Osteocyte (in vitro differentiated cells): ENCODE data around the gene ECHS1. TPM values are rescaled to one million over a fixed set of nuclear protein-coding genes. Genes with fewer than 3 reads are reported as not detected.
"Not testable (repeated sequence)": the region's sequence is repeated elsewhere in the genome, so short reads cannot be mapped to it uniquely, and the experiment has no call there.

ENCODE experiments used
- DNase-seq: peaks from one replicate; pipeline ENCODE4 v3.0.0; 2021; ENCODE audit warnings: mixed read lengths; ENCODE audit not compliant: unreplicated experiment; ENCODE audit errors: extremely low spot score
- H3K27ac Mint-ChIP-seq: one replicate; pipeline ENCODE4 v1.8.0; 2021; ENCODE audit warnings: mild to moderate bottlenecking, mixed read lengths; ENCODE audit not compliant: unreplicated experiment
- H3K27me3 Mint-ChIP-seq: one replicate; pipeline ENCODE4 v1.8.0; 2021; ENCODE audit warnings: mixed read lengths; ENCODE audit not compliant: unreplicated experiment
- H3K36me3 Mint-ChIP-seq: one replicate; pipeline ENCODE4 v1.8.0; 2021; ENCODE audit warnings: mixed read lengths; ENCODE audit not compliant: unreplicated experiment
- H3K4me1 Mint-ChIP-seq: one replicate; pipeline ENCODE4 v1.8.0; 2021; ENCODE audit warnings: mixed read lengths; ENCODE audit not compliant: unreplicated experiment
- H3K4me3 Mint-ChIP-seq: one replicate; pipeline ENCODE4 v1.8.0; 2021; ENCODE audit warnings: mild to moderate bottlenecking, moderate library complexity, mixed read lengths; ENCODE audit not compliant: unreplicated experiment
- H3K9me3 Mint-ChIP-seq: one replicate; pipeline ENCODE4 v1.8.0; 2021; ENCODE audit warnings: mixed read lengths; ENCODE audit not compliant: unreplicated experiment
- CTCF ChIP-seq: fragments of 200-600 bp; sonication (generic); IDR thresholded peaks from 2 replicates; pipeline ENCODE4 v1.5.0; 2021; ENCODE audit warnings: antibody characterized with exemption, mild to moderate bottlenecking, moderate library complexity
- total RNA-seq: library from RNA; stranded (reverse); gene quantifications from 2 replicates; pipeline ENCODE4 v1.2.1, GENCODE V29; 2021

ECHS1 gene
- total RNA-seq, 1 donor from 2014 or later, result 65.1 TPM

GRCh38 chr10:133370030-133370786 lies 2.9 kb downstream of the ECHS1 start:
- Mint-ChIP-seq H3K27me3 (no peaks in the 10 kb centered on the region), H3K4me3 (peak overlapping the region; percentile 60), H3K4me1 (peaks cover 10% of the 10 kb centered on the region), H3K9me3 (no peaks in the 10 kb centered on the region), H3K36me3 (peaks cover 18% of the 10 kb centered on the region), H3K27ac (no peak overlapping the region)
- TF ChIP-seq CTCF, result no peak
- DNase-seq, result no peak

DNA sequence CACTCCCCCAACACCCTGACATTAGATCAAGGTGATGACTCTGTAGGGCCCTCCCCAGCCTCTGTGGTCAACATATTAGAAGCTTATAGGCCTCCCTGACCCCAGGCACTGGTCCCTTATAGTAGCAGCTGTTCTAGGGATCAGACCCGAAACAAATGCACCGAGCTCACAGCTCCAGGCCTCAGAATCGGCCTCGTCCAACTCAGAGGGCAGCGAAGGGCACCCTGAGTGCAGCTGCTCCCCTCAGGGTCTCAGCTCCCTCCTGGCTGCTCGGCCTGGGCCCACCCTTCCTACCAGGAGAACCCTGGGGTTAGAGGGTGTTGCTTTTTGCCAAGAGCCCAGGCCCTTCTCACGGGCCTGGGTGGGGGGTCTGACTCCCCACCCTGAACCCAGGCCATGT lies 5.0 kb downstream of the ECHS1 start:
- no peak overlapping the region for H3K27ac Mint-ChIP-seq
- H3K9me3 Mint-ChIP-seq, result no peaks in the 10 kb centered on the region
- H3K4me3 Mint-ChIP-seq, result no peak overlapping the region
- H3K4me1 Mint-ChIP-seq, result peaks cover 7% of the 10 kb centered on the region
- no peak for TF ChIP-seq CTCF
- no peaks in the 10 kb centered on the region for H3K27me3 Mint-ChIP-seq
- peaks cover 25% of the 10 kb centered on the region for H3K36me3 Mint-ChIP-seq
- DNase-seq, result no peak

DNA sequence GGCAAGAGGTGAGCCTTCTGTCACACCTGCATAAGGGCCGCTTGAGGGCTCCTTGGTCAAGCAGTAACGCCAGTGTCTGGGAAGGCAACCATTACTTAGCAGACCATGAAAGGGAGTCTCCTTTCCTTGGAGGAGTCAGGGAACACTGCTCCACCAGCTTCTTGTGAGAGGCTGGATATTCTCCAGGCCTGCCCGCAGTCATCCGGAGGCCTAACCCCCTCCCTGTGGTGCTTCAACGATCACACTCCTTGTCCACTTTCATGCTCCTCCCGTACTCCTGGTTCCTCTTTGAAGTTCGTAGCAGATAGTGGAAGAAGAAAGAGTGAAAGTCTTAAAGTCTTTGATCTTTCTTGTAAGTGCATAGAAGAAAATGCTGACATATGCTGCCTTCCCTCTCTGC lies 5.7 kb downstream of the ECHS1 start:
- H3K4me1 Mint-ChIP-seq, DNase-seq, H3K27ac Mint-ChIP-seq, H3K27me3 Mint-ChIP-seq, H3K9me3 Mint-ChIP-seq, H3K4me3 Mint-ChIP-seq: not testable (repeated sequence)
- H3K36me3 Mint-ChIP-seq, result peaks cover 25% of the 10 kb centered on the region

- Mint-ChIP-seq H3K9me3 (no peaks in the 10 kb centered on the region), H3K4me3 (no peak overlapping the region), H3K27ac (no peak overlapping the region), H3K4me1 (peaks cover 3% of the 10 kb centered on the region), H3K36me3 (peaks cover 31% of the 10 kb centered on the region), H3K27me3 (no peaks in the 10 kb centered on the region)
- no peak for DNase-seq
- TF ChIP-seq CTCF, result no peak
Measured at GRCh38 chr10:133366751-133367150, 6.4 kb downstream of the ECHS1 start.

- Mint-ChIP-seq H3K4me3 (no peak overlapping the region), H3K27me3 (no peaks in the 10 kb centered on the region), H3K9me3 (no peaks in the 10 kb centered on the region), H3K4me1 (no peaks in the 10 kb centered on the region), H3K27ac (no peak overlapping the region), H3K36me3 (peaks cover 31% of the 10 kb centered on the region)
- no peak for DNase-seq
- no peak for TF ChIP-seq CTCF
Measured at GRCh38 chr10:133366130-133366478, 7.0 kb downstream of the ECHS1 start.
